A673 (cell line): Measurements from ENCODE around the gene ZBED1. TPM values are rescaled to one million over a fixed set of nuclear protein-coding genes. Genes with fewer than 3 reads are reported as not detected.

Experiments used
- BruUV-seq: library from RNA; stranded (reverse); fragments of 400-500 nt; replicated peaks from 2 replicates; lab custom pipeline; 2021; lab: Mats Ljungman, UMichigan
- CTCF ChIA-PET: fragments of 300-600 bp; sonication (Branson Sonifier 250); formaldehyde crosslinking; loops from one replicate; lab custom pipeline; 2022; ENCODE audit warnings: antibody characterized with exemption; lab: Charles Lee
- POLR2A ChIA-PET: fragments of 300-600 bp; sonication (Branson Sonifier 250); formaldehyde crosslinking; loops from one replicate; lab custom pipeline; 2022; ENCODE audit warnings: antibody characterized with exemption; ENCODE audit not compliant: low non-redundant PET; lab: Charles Lee
- DNase-seq: peaks from one replicate; pipeline ENCODE4 v3.0.0-alpha.2; 2015; ENCODE audit warnings: low spot score
- H3K27ac ChIP-seq: fragments of 200-600 bp; sonication (generic); 2 replicates; pipeline ENCODE4 v1.5.1; 2016; ENCODE audit warnings: mixed run types, low read depth, mild to moderate bottlenecking, mixed read lengths, antibody characterized with exemption, low read length; ENCODE audit not compliant: poor library complexity, severe bottlenecking
- H3K27me3 ChIP-seq: fragments of 200-600 bp; sonication (generic); replicated peaks from 2 replicates; pipeline ENCODE4 v1.6.1; 2017; ENCODE audit warnings: mixed run types, low read depth, mild to moderate bottlenecking, mixed read lengths, antibody characterized with exemption, low read length; ENCODE audit not compliant: insufficient read depth, poor library complexity
- H3K36me3 ChIP-seq: fragments of 200-600 bp; sonication (generic); 2 replicates; pipeline ENCODE4 v1.6.1; 2016; ENCODE audit warnings: mixed run types, mild to moderate bottlenecking, mixed read lengths, antibody characterized with exemption, low read length; ENCODE audit not compliant: insufficient read depth, poor library complexity, severe bottlenecking
- H3K4me1 ChIP-seq: fragments of 200-600 bp; sonication (generic); 2 replicates; pipeline ENCODE4 v1.6.1; 2017; ENCODE audit warnings: mixed run types, mild to moderate bottlenecking, mixed read lengths, antibody characterized with exemption, low read length; ENCODE audit not compliant: insufficient read depth, poor library complexity, severe bottlenecking
- H3K4me3 ChIP-seq: fragments of 200-600 bp; sonication (generic); 2 replicates; pipeline ENCODE4 v1.5.1; 2016; ENCODE audit warnings: low read depth, mixed run types, mild to moderate bottlenecking, mixed read lengths, low read length; ENCODE audit not compliant: poor library complexity, severe bottlenecking
- H3K9me3 ChIP-seq: fragments of 200-600 bp; sonication (generic); 2 replicates; pipeline ENCODE4 v1.6.1; 2016; ENCODE audit warnings: mixed run types, low read depth, mild to moderate bottlenecking, mixed read lengths, antibody characterized with exemption, low read length; ENCODE audit not compliant: poor library complexity, severe bottlenecking
- EZH2 ChIP-seq: fragments of 200-600 bp; sonication (generic); IDR thresholded peaks from 2 replicates; pipeline ENCODE4 v1.6.1; 2017; ENCODE audit warnings: borderline replicate concordance, low read depth, mild to moderate bottlenecking, mixed read lengths, antibody characterized with exemption, low read length; ENCODE audit not compliant: poor library complexity, severe bottlenecking
- intact Hi-C: fragments of 100-400 bp; cut with micrococcal nuclease; formaldehyde crosslinking; loops from one replicate; pipeline ENCODE4 v1.10.0; 2022; ENCODE audit not compliant: unreplicated experiment
- total RNA-seq: library from RNA; stranded (reverse); gene quantifications from 2 replicates; pipeline ENCODE4 v1.2.3, GENCODE V29; 2021
- TF ChIP-seq, protein P1 (sequence below): fragments of 300-800, 200-600 bp; sonication (generic); conservative IDR thresholded peaks from 2 replicates; pipeline ENCODE4 v1.5.1; 2017; ENCODE audit warnings: low read depth, mild to moderate bottlenecking, antibody characterized with exemption, low read length, moderate library complexity, mixed read lengths

ZBED1 gene
- total RNA-seq, 1 experiment from 2014 or later: 37.6 TPM

DNA sequence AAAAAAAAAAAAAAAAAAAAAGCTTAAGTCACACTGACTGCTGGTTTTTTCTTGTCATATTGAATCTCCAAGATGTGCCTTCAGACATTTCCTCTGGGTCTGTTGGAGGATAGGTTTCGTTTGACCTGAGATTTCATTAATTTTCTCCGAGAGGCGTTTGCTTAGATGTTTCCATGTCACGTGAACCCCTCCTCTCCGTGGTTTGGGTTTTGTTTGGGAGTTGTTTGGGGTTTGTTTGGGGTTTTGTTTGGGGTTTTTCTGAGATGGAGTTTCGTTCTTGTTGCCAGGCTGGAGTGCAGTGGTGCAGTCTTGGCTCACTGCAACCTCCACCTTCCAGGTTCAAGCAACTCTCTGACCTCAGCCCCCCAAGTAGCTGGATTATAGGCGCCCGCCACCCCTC lies 40.8 kb upstream of the ZBED1 start:
- Histone ChIP-seq H3K27ac (no peak overlapping the region), H3K27me3 (no peaks in the 10 kb centered on the region), H3K4me1 (no peaks in the 10 kb centered on the region), H3K9me3 (no peaks in the 10 kb centered on the region), H3K4me3 (no peak overlapping the region), H3K36me3 (no peaks in the 10 kb centered on the region)
- BruUV-seq: no TSS peak
- POLR2A ChIA-PET: no interaction called here
- DNase-seq: no peak
- intact Hi-C loops: no loop called here
- no peak for TF ChIP-seq EZH2
- TF ChIP-seq, protein P1, sequence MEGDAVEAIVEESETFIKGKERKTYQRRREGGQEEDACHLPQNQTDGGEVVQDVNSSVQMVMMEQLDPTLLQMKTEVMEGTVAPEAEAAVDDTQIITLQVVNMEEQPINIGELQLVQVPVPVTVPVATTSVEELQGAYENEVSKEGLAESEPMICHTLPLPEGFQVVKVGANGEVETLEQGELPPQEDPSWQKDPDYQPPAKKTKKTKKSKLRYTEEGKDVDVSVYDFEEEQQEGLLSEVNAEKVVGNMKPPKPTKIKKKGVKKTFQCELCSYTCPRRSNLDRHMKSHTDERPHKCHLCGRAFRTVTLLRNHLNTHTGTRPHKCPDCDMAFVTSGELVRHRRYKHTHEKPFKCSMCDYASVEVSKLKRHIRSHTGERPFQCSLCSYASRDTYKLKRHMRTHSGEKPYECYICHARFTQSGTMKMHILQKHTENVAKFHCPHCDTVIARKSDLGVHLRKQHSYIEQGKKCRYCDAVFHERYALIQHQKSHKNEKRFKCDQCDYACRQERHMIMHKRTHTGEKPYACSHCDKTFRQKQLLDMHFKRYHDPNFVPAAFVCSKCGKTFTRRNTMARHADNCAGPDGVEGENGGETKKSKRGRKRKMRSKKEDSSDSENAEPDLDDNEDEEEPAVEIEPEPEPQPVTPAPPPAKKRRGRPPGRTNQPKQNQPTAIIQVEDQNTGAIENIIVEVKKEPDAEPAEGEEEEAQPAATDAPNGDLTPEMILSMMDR: no peak
- CTCF ChIA-PET: no interaction called here

DNA sequence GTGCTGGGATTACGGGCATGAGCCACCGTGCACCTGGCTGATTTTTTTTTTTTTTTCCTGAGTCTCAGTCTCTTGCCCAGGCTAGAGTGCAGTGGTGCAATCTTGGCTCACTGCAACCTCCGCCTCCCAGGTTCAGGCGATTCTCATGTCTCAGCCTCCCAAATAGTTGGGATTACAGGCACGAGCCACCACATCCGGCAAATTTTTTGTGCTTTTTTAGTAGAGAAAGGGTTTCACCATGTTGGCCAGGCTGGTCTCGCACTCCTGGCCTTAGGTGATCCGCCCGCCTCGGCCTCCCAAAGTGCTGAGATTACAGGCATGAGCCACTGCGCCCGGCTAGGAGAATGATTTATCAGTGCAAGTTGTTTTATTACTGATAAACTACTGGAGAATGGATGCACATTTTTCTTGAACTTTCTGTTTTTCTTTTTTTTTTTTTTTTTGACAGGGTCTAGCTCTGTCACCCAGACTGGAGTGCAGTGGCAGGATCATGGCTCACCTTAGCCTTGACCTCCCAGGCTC lies 39.7 kb upstream of the ZBED1 start:
- no peak overlapping the region for H3K27ac ChIP-seq
- no peak overlapping the region for H3K4me3 ChIP-seq
- DNase-seq: no peak
- intact Hi-C loops: no loop called here
- ChIA-PET CTCF (no interaction called here), POLR2A (no interaction called here)
- no peaks in the 10 kb centered on the region for H3K4me1 ChIP-seq
- no peaks in the 10 kb centered on the region for H3K27me3 ChIP-seq
- TF ChIP-seq EZH2: no peak
- TF ChIP-seq, protein P1: no peak
- H3K9me3 ChIP-seq: no peaks in the 10 kb centered on the region
- no peaks in the 10 kb centered on the region for H3K36me3 ChIP-seq
- BruUV-seq: no TSS peak

DNA sequence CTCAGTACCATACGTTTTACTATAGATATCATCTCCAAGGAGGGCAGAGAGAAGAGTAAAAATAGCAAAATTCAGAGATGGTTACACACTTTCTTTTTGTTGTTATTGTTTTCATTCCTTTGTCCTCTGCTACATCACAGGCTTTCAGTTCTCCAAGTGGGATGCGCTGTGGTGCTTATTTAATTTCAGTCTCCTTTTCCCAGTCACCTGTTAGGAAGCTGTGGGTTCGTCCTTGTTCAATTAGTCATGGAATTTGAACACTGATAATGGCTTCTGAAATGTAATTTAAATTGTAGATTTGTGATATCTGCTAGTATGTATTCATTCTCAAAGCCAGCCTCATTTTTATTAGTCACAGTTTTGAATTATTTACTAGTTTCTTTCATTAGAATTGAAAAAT lies 38.8 kb upstream of the ZBED1 start:
- no peaks in the 10 kb centered on the region for H3K9me3 ChIP-seq
- H3K27ac ChIP-seq: no peak overlapping the region
- H3K4me1 ChIP-seq: no peaks in the 10 kb centered on the region
- POLR2A ChIA-PET: no interaction called here
- CTCF ChIA-PET: no interaction called here
- H3K36me3 ChIP-seq: no peaks in the 10 kb centered on the region
- TF ChIP-seq, protein P1: no peak
- no peak for TF ChIP-seq EZH2
- BruUV-seq: no TSS peak
- no peak for DNase-seq
- intact Hi-C loops: no loop called here
- no peaks in the 10 kb centered on the region for H3K27me3 ChIP-seq
- H3K4me3 ChIP-seq: no peak overlapping the region
